ENCODE results near the gene CYB5R2. TPM values are rescaled to one million over a fixed set of nuclear protein-coding genes. Genes with fewer than 3 reads are reported as not detected.
"Not testable (repeated sequence)": the region's sequence is repeated elsewhere in the genome, so short reads cannot be mapped to it uniquely, and the experiment has no call there.

The CYB5R2 gene
- polyA plus RNA-seq, 4 donors: 1.1 to 4.4 (median 3.5) TPM

DNA sequence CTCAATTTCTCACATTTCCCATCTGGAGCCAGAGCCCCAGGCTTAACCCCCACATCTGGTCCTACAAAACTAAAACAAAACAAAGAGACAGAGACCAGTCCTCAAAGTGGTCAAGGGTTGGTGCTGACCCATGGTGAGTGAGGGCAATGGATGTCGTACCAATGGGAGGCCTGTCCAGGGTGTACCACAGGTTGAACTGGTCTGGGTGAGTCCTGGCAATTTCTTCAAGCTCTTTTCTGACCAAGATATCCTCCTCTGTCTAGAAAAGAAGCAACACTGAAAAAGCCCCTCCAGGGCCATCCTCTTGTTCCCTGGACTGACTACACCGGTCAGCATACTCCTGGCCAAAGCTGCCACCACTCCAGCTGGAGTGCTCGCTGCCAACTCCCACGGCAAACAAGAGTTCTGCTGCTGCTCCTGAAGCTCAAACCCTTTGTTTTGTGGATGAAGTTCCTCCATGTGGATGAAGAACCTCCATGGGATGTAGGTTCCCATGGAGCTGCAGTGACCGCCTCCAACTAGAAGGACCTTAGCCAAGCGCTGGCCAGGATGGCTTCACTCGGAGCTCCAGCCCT is 6.9 kb downstream of the CYB5R2 start:
- Histone ChIP-seq H3K4me3 (ENCODE audit: low read depth in 1 of 3, low read length in 3 of 3) (no peak overlapping the region), H3K36me3 (ENCODE audit: control insufficient read depth in 3 of 3, insufficient read depth in 2 of 3, low read depth in 1 of 3, low read length in 3 of 3) (peaks cover 0 to 39% (median 6%) of the 10 kb centered on the region in 3 donors), H3K27ac (ENCODE audit: low read depth in 1 of 3, low read length in 2 of 3) (no peak overlapping the region), H3K4me1 (ENCODE audit: control insufficient read depth in 3 of 3, insufficient read depth in 2 of 3, low read depth in 1 of 3, low read length in 2 of 3) (peaks cover 0 to under 1% (median 0%) of the 10 kb centered on the region in 3 donors), H3K9me3 (ENCODE audit: control insufficient read depth in 2 of 2, insufficient read depth in 1 of 2, low read depth in 1 of 2, low read length in 1 of 2) (no peaks in the 10 kb centered on the region), H3K27me3 (ENCODE audit: control insufficient read depth in 3 of 3, insufficient read depth in 3 of 3, low read length in 3 of 3) (no peaks in the 10 kb centered on the region)
- FAIRE-seq (no peak), DNase-seq (no peak)
- WGBS, 3 donors: 86 to 91% (median 89%) methylated on average over 7 of the region's 7 CpGs

DNA sequence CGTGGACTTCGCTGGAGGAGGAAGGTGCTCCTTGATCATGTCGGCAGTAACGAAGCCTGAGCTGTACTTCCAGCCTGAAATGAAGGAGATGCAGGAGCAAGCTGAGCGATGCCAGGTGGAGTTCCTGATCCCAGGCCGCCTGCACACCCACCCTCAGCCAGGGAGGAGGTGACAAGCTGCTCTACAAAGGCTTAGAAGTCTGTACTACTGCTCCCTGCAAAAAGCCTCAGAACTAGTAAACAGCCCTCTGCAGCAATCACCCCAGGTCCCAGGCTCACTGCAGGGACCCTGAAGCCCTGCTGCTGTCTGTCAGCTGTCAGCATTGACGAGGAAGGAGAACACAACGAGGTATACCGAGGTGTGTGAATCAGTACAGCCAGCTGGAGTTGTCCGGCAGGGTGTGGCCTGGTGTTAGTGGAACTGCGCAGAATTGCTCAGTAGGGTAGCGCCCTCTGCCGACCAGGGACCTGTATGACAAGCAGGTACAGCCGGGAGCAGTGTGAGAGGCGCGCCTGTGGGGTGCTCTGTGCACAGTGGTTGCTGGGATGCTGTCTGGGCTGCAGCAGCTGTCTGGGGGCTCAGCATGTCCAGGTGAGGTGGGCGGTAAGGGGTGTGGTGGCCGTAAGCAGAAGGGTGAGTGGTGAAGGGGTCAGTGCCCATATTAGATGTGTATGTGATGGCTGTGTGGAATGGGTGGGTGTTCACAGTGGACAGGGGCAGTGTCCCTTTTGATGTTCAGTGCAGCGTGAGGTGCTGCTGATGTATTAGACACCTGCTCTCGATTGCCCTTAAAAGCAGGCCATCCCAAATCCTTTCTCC is 7.6 kb downstream of the CYB5R2 start:
- H3K9me3 ChIP-seq (ENCODE audit: control insufficient read depth in 2 of 2, insufficient read depth in 1 of 2, low read depth in 1 of 2, low read length in 1 of 2): no peaks in the 10 kb centered on the region
- H3K4me3 ChIP-seq (ENCODE audit: low read depth in 1 of 3, low read length in 3 of 3): no peak overlapping the region
- no peak overlapping the region for H3K27ac ChIP-seq (ENCODE audit: low read depth in 1 of 3, low read length in 2 of 3)
- peak; percentile 89 to 90 for DNase-seq
- H3K36me3 ChIP-seq (ENCODE audit: control insufficient read depth in 3 of 3, insufficient read depth in 2 of 3, low read depth in 1 of 3, low read length in 3 of 3): peaks cover 0 to 39% (median 6%) of the 10 kb centered on the region in 3 donors
- H3K27me3 ChIP-seq (ENCODE audit: control insufficient read depth in 3 of 3, insufficient read depth in 3 of 3, low read length in 3 of 3): no peaks in the 10 kb centered on the region
- no peak for FAIRE-seq
- H3K4me1 ChIP-seq (ENCODE audit: control insufficient read depth in 3 of 3, insufficient read depth in 2 of 3, low read depth in 1 of 3, low read length in 2 of 3): no peaks in the 10 kb centered on the region
- WGBS, 3 donors: 37 to 46% (median 37%) methylated on average over 20 of the region's 20 CpGs

DNA sequence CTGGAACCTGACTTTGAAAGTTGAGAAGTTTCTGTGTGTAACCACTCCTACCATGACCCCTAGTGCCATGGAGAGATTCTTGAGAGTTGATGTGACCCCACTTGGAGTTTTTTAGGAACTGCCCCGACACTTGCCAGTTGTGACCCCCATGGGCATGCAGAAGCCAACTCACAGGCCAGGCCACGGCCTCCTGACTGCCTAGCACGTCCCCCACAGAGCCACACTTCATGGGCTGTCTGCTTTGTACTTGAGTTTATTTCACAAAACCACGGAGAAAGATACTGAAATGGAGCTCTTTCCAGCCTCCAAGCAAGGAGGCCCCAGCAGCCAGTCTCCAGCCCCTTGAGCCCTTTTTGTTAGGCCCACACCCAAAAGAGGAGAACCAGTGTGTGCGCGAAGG is 8.4 kb downstream of the CYB5R2 start:
- Histone ChIP-seq H3K36me3 (ENCODE audit: control insufficient read depth in 3 of 3, insufficient read depth in 2 of 3, low read depth in 1 of 3, low read length in 3 of 3) (peaks cover 0 to 39% (median 6%) of the 10 kb centered on the region in 3 donors), H3K4me3 (ENCODE audit: low read depth in 1 of 3, low read length in 3 of 3) (no peak overlapping the region), H3K9me3 (ENCODE audit: control insufficient read depth in 2 of 2, insufficient read depth in 1 of 2, low read depth in 1 of 2, low read length in 1 of 2) (no peaks in the 10 kb centered on the region), H3K27ac (ENCODE audit: low read depth in 1 of 3, low read length in 2 of 3) (no peak overlapping the region), H3K27me3 (ENCODE audit: control insufficient read depth in 3 of 3, insufficient read depth in 3 of 3, low read length in 3 of 3) (no peaks in the 10 kb centered on the region), H3K4me1 (ENCODE audit: control insufficient read depth in 3 of 3, insufficient read depth in 2 of 3, low read depth in 1 of 3, low read length in 2 of 3) (no peaks in the 10 kb centered on the region)
- FAIRE-seq (no peak), DNase-seq (no peak)
- WGBS, 3 donors: 78 to 93% (median 78%) methylated on average over 6 of the region's 6 CpGs

DNA sequence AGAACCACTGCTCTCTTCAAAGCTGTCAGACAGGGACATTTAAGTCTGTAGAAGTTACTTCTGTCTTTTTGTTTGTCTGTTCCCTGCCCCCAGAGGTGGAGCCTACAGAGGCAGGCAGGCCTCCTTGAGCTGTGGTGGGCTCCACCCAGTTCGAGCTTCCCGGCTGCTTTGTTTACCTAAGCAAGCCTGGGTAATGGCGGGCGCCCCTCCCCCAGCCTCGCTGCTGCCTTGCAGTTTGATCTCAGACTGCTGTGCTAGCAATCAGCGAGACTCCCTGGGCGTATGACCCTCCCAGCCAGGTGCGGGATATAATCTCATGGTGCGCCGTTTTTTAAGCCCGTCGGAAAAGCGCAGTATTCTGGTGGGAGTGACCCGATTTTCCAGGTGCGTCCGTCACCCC is 9.8 kb downstream of the CYB5R2 start:
- H3K4me1 ChIP-seq (ENCODE audit: control insufficient read depth in 3 of 3, insufficient read depth in 2 of 3, low read depth in 1 of 3, low read length in 2 of 3); DNase-seq; H3K4me3 ChIP-seq (ENCODE audit: low read depth in 1 of 3, low read length in 3 of 3); FAIRE-seq; H3K27me3 ChIP-seq (ENCODE audit: control insufficient read depth in 3 of 3, insufficient read depth in 3 of 3, low read length in 3 of 3); H3K9me3 ChIP-seq (ENCODE audit: control insufficient read depth in 2 of 2, insufficient read depth in 1 of 2, low read depth in 1 of 2, low read length in 1 of 2); H3K27ac ChIP-seq (ENCODE audit: low read depth in 1 of 3, low read length in 2 of 3): not testable (repeated sequence)
- H3K36me3 ChIP-seq (ENCODE audit: control insufficient read depth in 3 of 3, insufficient read depth in 2 of 3, low read depth in 1 of 3, low read length in 3 of 3): peaks cover 0 to 38% (median 6%) of the 10 kb centered on the region in 3 donors
- WGBS, 3 donors: 70 to 94% (median 72%) methylated on average over 12 to 14 of the region's 16 CpGs

GRCh38 chr11:7657306-7658025 is 15.8 kb downstream of the CYB5R2 start:
- WGBS, 3 donors: 38 to 54% (median 50%) methylated on average over 15 of the region's 15 CpGs
- Histone ChIP-seq H3K4me1 (ENCODE audit: control insufficient read depth in 3 of 3, insufficient read depth in 2 of 3, low read depth in 1 of 3, low read length in 2 of 3) (no peaks in the 10 kb centered on the region), H3K36me3 (ENCODE audit: control insufficient read depth in 3 of 3, insufficient read depth in 2 of 3, low read depth in 1 of 3, low read length in 3 of 3) (peaks cover 3 to 50% (median 6%) of the 10 kb centered on the region in 3 donors), H3K9me3 (ENCODE audit: control insufficient read depth in 2 of 2, insufficient read depth in 1 of 2, low read depth in 1 of 2, low read length in 1 of 2) (no peaks in the 10 kb centered on the region), H3K27me3 (ENCODE audit: control insufficient read depth in 3 of 3, insufficient read depth in 3 of 3, low read length in 3 of 3) (no peaks in the 10 kb centered on the region), H3K27ac (ENCODE audit: low read depth in 1 of 3, low read length in 2 of 3) (no peak overlapping the region), H3K4me3 (ENCODE audit: low read depth in 1 of 3, low read length in 3 of 3) (no peak overlapping the region)
- FAIRE-seq (no peak), DNase-seq (peak; percentile 73 to 81)

GRCh38 chr11:7656704-7657103 is 16.6 kb downstream of the CYB5R2 start:
- Histone ChIP-seq H3K27me3 (ENCODE audit: control insufficient read depth in 3 of 3, insufficient read depth in 3 of 3, low read length in 3 of 3) (no peaks in the 10 kb centered on the region), H3K27ac (ENCODE audit: low read depth in 1 of 3, low read length in 2 of 3) (no peak overlapping the region), H3K4me1 (ENCODE audit: control insufficient read depth in 3 of 3, insufficient read depth in 2 of 3, low read depth in 1 of 3, low read length in 2 of 3) (no peaks in the 10 kb centered on the region), H3K9me3 (ENCODE audit: control insufficient read depth in 2 of 2, insufficient read depth in 1 of 2, low read depth in 1 of 2, low read length in 1 of 2) (no peaks in the 10 kb centered on the region), H3K4me3 (ENCODE audit: low read depth in 1 of 3, low read length in 3 of 3) (no peak overlapping the region), H3K36me3 (ENCODE audit: control insufficient read depth in 3 of 3, insufficient read depth in 2 of 3, low read depth in 1 of 3, low read length in 3 of 3) (peaks cover 6 to 57% (median 9%) of the 10 kb centered on the region in 3 donors)
- FAIRE-seq (no peak), DNase-seq (no peak)
- WGBS, 3 donors: 83 to 91% (median 90%) methylated on average over 11 of the region's 11 CpGs

GRCh38 chr11:7655253-7656217 is 17.8 kb downstream of the CYB5R2 start:
- FAIRE-seq (no peak), DNase-seq (peak in 1 of 2 donors; percentile 45)
- Histone ChIP-seq H3K27me3 (ENCODE audit: control insufficient read depth in 3 of 3, insufficient read depth in 3 of 3, low read length in 3 of 3) (no peaks in the 10 kb centered on the region), H3K36me3 (ENCODE audit: control insufficient read depth in 3 of 3, insufficient read depth in 2 of 3, low read depth in 1 of 3, low read length in 3 of 3) (peaks cover 7 to 69% (median 13%) of the 10 kb centered on the region in 3 donors), H3K4me3 (ENCODE audit: low read depth in 1 of 3, low read length in 3 of 3) (no peak overlapping the region), H3K27ac (ENCODE audit: low read depth in 1 of 3, low read length in 2 of 3) (no peak overlapping the region), H3K4me1 (ENCODE audit: control insufficient read depth in 3 of 3, insufficient read depth in 2 of 3, low read depth in 1 of 3, low read length in 2 of 3) (no peaks in the 10 kb centered on the region), H3K9me3 (ENCODE audit: control insufficient read depth in 2 of 2, insufficient read depth in 1 of 2, low read depth in 1 of 2, low read length in 1 of 2) (no peaks in the 10 kb centered on the region)
- 73 to 86% (median 76%) methylated on average over 13 to 14 of the region's 14 CpGs for WGBS, 3 donors
